HEK293 (cell line): Measurements from ENCODE around the gene IZUMO1.

Experiments used
- CTCF ChIA-PET: fragments of 350-600 bp; formaldehyde crosslinking; extraction: SDS; loops from one replicate; lab custom pipeline; 2021; ENCODE audit warnings: antibody characterized with exemption; lab: Yijun Ruan, JAX
- POLR2A ChIA-PET: fragments of 300-600 bp; formaldehyde crosslinking; extraction: SDS; loops from one replicate; lab custom pipeline; 2020; ENCODE audit warnings: antibody characterized with exemption, inconsistent platforms; lab: Yijun Ruan, JAX
- H3K27ac ChIP-seq: fragments of 200-500 bp; sonication (Bioruptor generic); 2 replicates; pipeline ENCODE4 v1.5.1; 2014; ENCODE audit warnings: low read depth, low read length, control low read depth, inconsistent platforms; ENCODE audit errors: extremely low read depth
- H3K36me3 ChIP-seq, 2 experiments: fragments of 200-500 bp in 1 of 2; sonication (Bioruptor generic) in 1 of 2; 1 replicate in 1 of 2; 2 replicates in 1 of 2; pipeline ENCODE4 v1.5.1; 2014 to 2017; ENCODE audit warnings: inconsistent platforms in 2 of 2, low read length in 2 of 2; ENCODE audit not compliant: control insufficient read depth in 2 of 2, insufficient read depth in 1 of 2
- H3K4me1 ChIP-seq: fragments of 200-500 bp; sonication (Bioruptor generic); 2 replicates; pipeline ENCODE4 v1.5.1; 2014; ENCODE audit warnings: mild to moderate bottlenecking, low read length, inconsistent platforms; ENCODE audit not compliant: control insufficient read depth, insufficient read depth
- H3K4me3 ChIP-seq: 2 replicates; pipeline ENCODE4 v1.5.1; 2011; ENCODE audit warnings: low read depth, mild to moderate bottlenecking, control low read depth, low read length, moderate library complexity
- H3K9me3 ChIP-seq: fragments of 200-500 bp; sonication (Bioruptor generic); 2 replicates; pipeline ENCODE4 v1.5.1; 2014; ENCODE audit warnings: low read depth, low read length, inconsistent platforms; ENCODE audit not compliant: control insufficient read depth, insufficient read depth
- GLIS1 ChIP-seq: fragments of 450-650 bp; formaldehyde crosslinking; IDR thresholded peaks from 2 replicates; pipeline ENCODE4 v1.5.1; 2016; ENCODE audit warnings: missing biosample characterization, missing genetic modification characterization
- RBAK ChIP-seq: fragments of 450-650 bp; formaldehyde crosslinking; IDR thresholded peaks from 2 replicates; pipeline ENCODE4 v1.5.1; 2016; ENCODE audit warnings: missing biosample characterization, missing genetic modification characterization
- SCRT1 ChIP-seq: fragments of 450-650 bp; formaldehyde crosslinking; IDR thresholded peaks from 2 replicates; pipeline ENCODE4 v1.5.1; 2016; ENCODE audit warnings: missing biosample characterization, missing genetic modification characterization, borderline replicate concordance
- TSHZ1 ChIP-seq: fragments of 450-650 bp; formaldehyde crosslinking; IDR thresholded peaks from 2 replicates; pipeline ENCODE4 v1.5.1; 2016; ENCODE audit warnings: missing biosample characterization, missing genetic modification characterization, borderline replicate concordance
- ZFP3 ChIP-seq: fragments of 450-650 bp; formaldehyde crosslinking; IDR thresholded peaks from 2 replicates; pipeline ENCODE4 v1.5.1; 2016; ENCODE audit warnings: low read depth, missing biosample characterization, missing genetic modification characterization
- ZNF121 ChIP-seq: fragments of 450-650 bp; formaldehyde crosslinking; IDR thresholded peaks from 2 replicates; pipeline ENCODE4 v1.5.1; 2016; ENCODE audit warnings: missing biosample characterization, missing genetic modification characterization
- ZNF335 ChIP-seq: fragments of 450-650 bp; formaldehyde crosslinking; conservative IDR thresholded peaks from 2 replicates; pipeline ENCODE4 v1.5.1; 2016; ENCODE audit warnings: missing biosample characterization, missing genetic modification characterization
- ZNF449 ChIP-seq: fragments of 450-650 bp; formaldehyde crosslinking; IDR thresholded peaks from 2 replicates; pipeline ENCODE4 v1.5.1; 2017; ENCODE audit warnings: missing biosample characterization, mild to moderate bottlenecking, missing genetic modification characterization, moderate library complexity
- ZNF48 ChIP-seq: fragments of 450-650 bp; formaldehyde crosslinking; IDR thresholded peaks from 2 replicates; pipeline ENCODE4 v1.5.1; 2016; ENCODE audit warnings: missing biosample characterization, missing genetic modification characterization
- ZNF514 ChIP-seq: fragments of 450-650 bp; formaldehyde crosslinking; IDR thresholded peaks from 2 replicates; pipeline ENCODE4 v1.5.1; 2016; ENCODE audit warnings: missing biosample characterization, missing genetic modification characterization
- ZNF548 ChIP-seq: fragments of 450-650 bp; formaldehyde crosslinking; IDR thresholded peaks from 2 replicates; pipeline ENCODE4 v1.5.1; 2016; ENCODE audit warnings: missing biosample characterization, missing genetic modification characterization

Gene IZUMO1

GRCh38 chr19:48780631-48781391 lies 34.1 kb upstream of the IZUMO1 start (continued):
- TF ChIP-seq GLIS1 (tag by site-specific recombination) (0 out of 2 replicates have a peak, but pooled peaks have one; percentile 9), ZNF548 (no peak)

GRCh38 chr19:48779636-48780035 lies 32.9 kb upstream of the IZUMO1 start:
- TF ChIP-seq ZNF449 (tag by site-specific recombination), result no peak
- TF ChIP-seq SCRT1 (tag by site-specific recombination), result no peak
- TF ChIP-seq RBAK (tag by site-specific recombination), result peak; percentile 45; the same call in 1 of the 2 replicates
- peak; percentile 51; the same call in 1 of the 2 replicates for TF ChIP-seq ZNF335 (tag by site-specific recombination)

GRCh38 chr19:48777720-48778119 lies 31.0 kb upstream of the IZUMO1 start:
- no peak overlapping the region for H3K4me3 ChIP-seq
- TF ChIP-seq ZNF514 (tag by site-specific recombination), result no peak
- TF ChIP-seq ZFP3 (tag by site-specific recombination), result no peak
- TF ChIP-seq ZNF48 (tag by site-specific recombination), result no peak
- 0 out of 2 replicates have a peak, but pooled peaks cover 2% of the 10 kb centered on the region for H3K4me1 ChIP-seq
- H3K9me3 ChIP-seq, result no peaks in the 10 kb centered on the region
- POLR2A ChIA-PET, result no interaction called here
- H3K27ac ChIP-seq, result no peak overlapping the region
- CTCF ChIA-PET, result interaction anchor here (0.7 to 2.8 kb wide), 3 partner anchors 10 to 368 kb away, joined by 4 to 18 read pairs (median 5); no protein-coding TSS in a partner anchor
- no peaks in the 10 kb centered on the region for H3K36me3 ChIP-seq

More at GRCh38 chr19:48779636-48780035, 32.9 kb upstream of the IZUMO1 start:
- POLR2A ChIA-PET, result interaction anchor here (0.6 to 0.7 kb wide), 2 partner anchors 8 to 134 kb away, joined by 3 read pairs; no protein-coding TSS in a partner anchor
- no peak overlapping the region for H3K4me3 ChIP-seq
- H3K4me1 ChIP-seq, result 0 out of 2 replicates have a peak, but pooled peaks cover under 1% of the 10 kb centered on the region
- H3K9me3 ChIP-seq, result no peaks in the 10 kb centered on the region
- no peak overlapping the region for H3K27ac ChIP-seq
- H3K36me3 ChIP-seq, result no peaks in the 10 kb centered on the region
- CTCF ChIA-PET, result interaction anchor here (0.6 to 2.8 kb wide), 5 partner anchors 8 to 661 kb away, joined by 3 to 18 read pairs (median 4); no protein-coding TSS in a partner anchor

GRCh38 chr19:48777139-48777538 lies 30.4 kb upstream of the IZUMO1 start:
- Histone ChIP-seq H3K27ac (no peak overlapping the region), H3K4me1 (0 out of 2 replicates have a peak, but pooled peaks cover 2% of the 10 kb centered on the region), H3K9me3 (no peaks in the 10 kb centered on the region), H3K36me3 (no peaks in the 10 kb centered on the region)
- POLR2A ChIA-PET, result interaction anchor here (0.7 kb wide), 1 partner anchor 185 kb away, joined by 7 read pairs; no protein-coding TSS in a partner anchor
- CTCF ChIA-PET, result interaction anchor here (0.9 kb wide), 1 partner anchor 10 kb away, joined by 4 read pairs; no protein-coding TSS in a partner anchor
- peak; percentile 63; the same call in 1 of the 2 replicates for TF ChIP-seq ZNF121
- TF ChIP-seq TSHZ1 (tag by site-specific recombination), result no peak
- TF ChIP-seq, all 188 proteins: peak for 1
- no peak overlapping the region for H3K4me3 ChIP-seq
